ENCODE data around the gene IL21R.

DNA sequence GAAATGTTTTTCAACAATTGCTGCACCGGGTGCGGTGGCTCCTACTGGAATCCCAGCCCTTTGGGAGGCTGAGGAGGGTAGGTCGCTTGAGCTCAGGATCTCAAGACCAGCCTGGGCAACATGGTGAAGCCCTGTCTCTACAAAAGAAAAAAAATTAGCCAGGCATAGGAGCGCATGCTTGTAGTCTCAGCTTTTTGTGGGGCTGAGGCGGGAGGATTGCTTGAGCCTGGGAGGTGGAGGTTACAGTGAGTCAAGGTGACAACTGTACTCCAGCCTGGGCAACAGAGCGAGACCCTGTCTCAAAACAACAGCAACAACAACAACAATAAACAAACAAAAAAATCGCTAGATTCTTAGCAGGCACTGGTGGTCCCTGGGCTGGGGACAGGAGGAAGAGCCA is 28.5 kb downstream of the IL21R start:
- TF ChIP-seq POLR2AphosphoS5 (IDR thresholded peaks at IDR 0.05; ENCODE audit: low read depth, low read length): no peak
- TF ChIP-seq POLR2A (IDR thresholded peaks at IDR 0.05; ENCODE audit: low read depth, low read length): no peak; the same call in 1 of the 2 replicates
- TF ChIP-seq POU2F2 (IDR thresholded peaks at IDR 0.05; ENCODE audit: low read depth, low read length): no peak
- TF ChIP-seq SPI1 (IDR thresholded peaks at IDR 0.05; ENCODE audit: low read depth, low read length): no peak

Measured in GM12891 (cell line).